Mesenteric fat pad (tissue), 1 donor: Measurements from ENCODE around the gene CLIC3. TPM values are rescaled to one million over a fixed set of nuclear protein-coding genes. Genes with fewer than 3 reads are reported as not detected.

ENCODE experiments used
- DNase-seq: peaks from one replicate; pipeline ENCODE4 v3.0.0-alpha.2; 2020; ENCODE audit warnings: low spot score
- total RNA-seq: library from RNA; stranded (reverse); fragmentation: NEBNext Ultra II Directional; extraction: Animal tissue kit (Norgen Biotek cat#: 25700); gene quantifications from one replicate; pipeline ENCODE4 v1.2.1, GENCODE V29; 2021
- donor health status: DM: yes; HTN: yes; CAD: no.

Gene CLIC3
- total RNA-seq, 1 donor from 2014 or later = 1.6 TPM

- DNase-seq = no peak
Measured at GRCh38 chr9:136982232-136983051, 13.9 kb downstream of the CLIC3 start, which contains the start of gene LCNL1. LCNL1 (plus strand) TSS chr9:136982993; CDS start chr9:136983587, 594 bp downstream.

GRCh38 chr9:136981588-136982231 lies 14.7 kb downstream of the CLIC3 start:
- DNase-seq = no peak

GRCh38 chr9:136980669-136981478 lies 15.5 kb downstream of the CLIC3 start:
- DNase-seq = no peak

GRCh38 chr9:136979769-136980587 lies 16.4 kb downstream of the CLIC3 start:
- DNase-seq = no peak

- no peak for DNase-seq
Measured at GRCh38 chr9:136978865-136979544, 17.4 kb downstream of the CLIC3 start.

GRCh38 chr9:136978073-136978864 lies 18.1 kb downstream of the CLIC3 start:
- no peak for DNase-seq

- no peak for DNase-seq
Measured at GRCh38 chr9:136977649-136978072, 18.7 kb downstream of the CLIC3 start.

GRCh38 chr9:136977223-136977622 lies 19.1 kb downstream of the CLIC3 start, which contains the start of gene PTGDS:
PTGDS (plus strand) TSS chr9:136977504; CDS start chr9:136977579, 75 bp downstream.
- DNase-seq = no peak

GRCh38 chr9:136975644-136976043 lies 20.7 kb downstream of the CLIC3 start:
- no peak for DNase-seq

GRCh38 chr9:136974817-136975535 lies 21.4 kb downstream of the CLIC3 start:
- no peak for DNase-seq

GRCh38 chr9:136973618-136974617 lies 22.4 kb downstream of the CLIC3 start:
- no peak for DNase-seq

GRCh38 chr9:136972743-136973142 lies 23.6 kb downstream of the CLIC3 start:
- DNase-seq = no peak

GRCh38 chr9:136972335-136972734 lies 24.0 kb downstream of the CLIC3 start:
- no peak for DNase-seq

- no peak for DNase-seq
Measured at GRCh38 chr9:136971746-136972145, 24.6 kb downstream of the CLIC3 start.

GRCh38 chr9:136970361-136970760 lies 26.0 kb downstream of the CLIC3 start:
- no peak for DNase-seq

GRCh38 chr9:136969774-136970173 lies 26.6 kb downstream of the CLIC3 start:
- DNase-seq = no peak

GRCh38 chr9:136969150-136969549 lies 27.2 kb downstream of the CLIC3 start:
- no peak for DNase-seq
